ENCODE results near the gene ATP6V1C2.
A peak's percentile ranks its signal among the peaks of the same experiment; 100 is the strongest.

The ATP6V1C2 gene

DNA sequence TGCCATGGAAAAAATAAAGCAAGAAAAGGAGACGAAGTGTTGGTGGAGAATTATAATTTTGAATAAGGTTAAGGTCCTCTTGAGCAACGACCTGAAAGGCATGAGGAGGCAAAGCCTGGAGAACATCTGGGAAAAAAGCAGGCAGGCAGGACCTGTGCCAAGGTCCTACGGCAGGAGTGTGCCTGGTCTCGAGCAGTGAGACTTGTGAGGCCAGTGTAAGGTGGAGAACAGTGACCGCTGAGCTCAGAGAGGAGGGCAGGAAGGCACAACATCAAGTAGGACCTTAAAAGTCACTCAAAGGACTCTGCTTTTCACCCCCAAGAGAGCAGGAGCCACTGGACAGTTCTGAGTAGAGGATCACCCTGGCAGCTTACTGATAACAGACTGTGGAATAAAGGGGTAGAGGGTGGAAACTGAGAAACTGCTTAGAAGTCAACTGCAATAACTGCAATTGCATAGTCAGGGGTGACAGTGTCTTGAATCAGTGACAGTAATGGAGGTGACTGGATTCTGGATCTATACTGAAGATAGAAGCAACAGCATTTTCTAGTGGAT, 35.2 kb upstream of the ATP6V1C2 start:
- H3K4me1 ChIP-seq (ENCODE audit: control insufficient read depth, insufficient read depth, low read length): peaks cover 5% of the 10 kb centered on the region; the same call in 1 of the 2 replicates
- H3K4me3 ChIP-seq (ENCODE audit: low read depth, low read length): no peak overlapping the region
- TF ChIP-seq ZNF707 (tag by site-specific recombination; IDR thresholded peaks at IDR 0.05) (no peak), ZNF202 (tag by site-specific recombination; IDR thresholded peaks at IDR 0.05; ENCODE audit: borderline replicate concordance) (no peak), ZNF514 (tag by site-specific recombination; IDR thresholded peaks at IDR 0.05) (no peak), ZNF658 (tag by site-specific recombination; IDR thresholded peaks at IDR 0.05) (no peak), ZNF660 (tag by site-specific recombination; IDR thresholded peaks at IDR 0.05) (no peak), ZSCAN16 (tag by site-specific recombination; IDR thresholded peaks at IDR 0.05) (no peak), ZNF830 (tag by site-specific recombination; IDR thresholded peaks at IDR 0.05; ENCODE audit: low read depth) (no peak), ZBTB11 (tag by site-specific recombination; conservative IDR thresholded peaks at IDR 0.05; ENCODE audit: low read depth) (no peak), FEZF1 (tag by site-specific recombination; IDR thresholded peaks at IDR 0.05) (no peak), SALL2 (tag by site-specific recombination; IDR thresholded peaks at IDR 0.05; ENCODE audit: borderline replicate concordance) (no peak), ZNF792 (tag by site-specific recombination; IDR thresholded peaks at IDR 0.05) (no peak), ZNF549 (tag by site-specific recombination; IDR thresholded peaks at IDR 0.05) (no peak), ZNF341 (tag by site-specific recombination; IDR thresholded peaks at IDR 0.05; ENCODE audit: low read depth) (no peak), ZNF239 (tag by site-specific recombination; IDR thresholded peaks at IDR 0.05) (no peak)
- ChIA-PET POLR2A (no interaction called here), CTCF (interaction anchor here (0.9 kb wide), 1 partner anchor 438 kb away, joined by 3 read pairs; no protein-coding TSS in a partner anchor)
- H3K9me3 ChIP-seq (ENCODE audit: control insufficient read depth, insufficient read depth, low read depth, low read length): no peaks in the 10 kb centered on the region
- no peak overlapping the region for H3K27ac ChIP-seq (ENCODE audit: extremely low read depth, low read depth, low read length)
- H3K36me3 ChIP-seq (ENCODE audit: control insufficient read depth in 2 of 2, insufficient read depth in 1 of 2, low read length in 2 of 2): peaks cover 19 to 33% of the 10 kb centered on the region in 2 experiments

GRCh38 chr2:10688921-10689807, 32.3 kb upstream of the ATP6V1C2 start:
- CTCF ChIA-PET: interaction anchor here (0.6 to 1.3 kb wide), 5 partner anchors 14 to 798 kb away, joined by 3 to 7 read pairs (median 3); no protein-coding TSS in a partner anchor
- no peak for TF ChIP-seq ZNF677 (tag by site-specific recombination; IDR thresholded peaks at IDR 0.05)
- no peak for TF ChIP-seq ZNF521 (tag by site-specific recombination; IDR thresholded peaks at IDR 0.05)
- TF ChIP-seq, protein P1, sequence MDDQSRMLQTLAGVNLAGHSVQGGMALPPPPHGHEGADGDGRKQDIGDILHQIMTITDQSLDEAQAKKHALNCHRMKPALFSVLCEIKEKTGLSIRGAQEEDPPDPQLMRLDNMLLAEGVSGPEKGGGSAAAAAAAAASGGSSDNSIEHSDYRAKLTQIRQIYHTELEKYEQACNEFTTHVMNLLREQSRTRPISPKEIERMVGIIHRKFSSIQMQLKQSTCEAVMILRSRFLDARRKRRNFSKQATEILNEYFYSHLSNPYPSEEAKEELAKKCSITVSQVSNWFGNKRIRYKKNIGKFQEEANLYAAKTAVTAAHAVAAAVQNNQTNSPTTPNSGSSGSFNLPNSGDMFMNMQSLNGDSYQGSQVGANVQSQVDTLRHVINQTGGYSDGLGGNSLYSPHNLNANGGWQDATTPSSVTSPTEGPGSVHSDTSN (CRISPR knock-in tag; IDR thresholded peaks at IDR 0.05): 0 out of 2 replicates have a peak, but pooled peaks have one; percentile 15
- no peak for TF ChIP-seq ZSCAN4 (tag by site-specific recombination; IDR thresholded peaks at IDR 0.05)
- TF ChIP-seq ZNF335 (tag by site-specific recombination; conservative IDR thresholded peaks at IDR 0.05): peak; percentile 82
- TF ChIP-seq ZIC2 (tag by site-specific recombination; IDR thresholded peaks at IDR 0.05): no peak
- TF ChIP-seq TSHZ1 (tag by site-specific recombination; IDR thresholded peaks at IDR 0.05; ENCODE audit: borderline replicate concordance): no peak
- TF ChIP-seq ZNF239 (tag by site-specific recombination; IDR thresholded peaks at IDR 0.05): no peak
- POLR2A ChIA-PET: interaction anchor here (0.5 to 1.2 kb wide), 2 partner anchors 11 to 505 kb away, joined by 3 to 5 read pairs; no protein-coding TSS in a partner anchor
- H3K27ac ChIP-seq (ENCODE audit: extremely low read depth, low read depth, low read length): peak overlapping the region; percentile 57; the same call in 1 of the 2 replicates
- H3K4me1 ChIP-seq (ENCODE audit: control insufficient read depth, insufficient read depth, low read length): peaks cover 5% of the 10 kb centered on the region; the same call in 1 of the 2 replicates
- peak overlapping the region; percentile 84 for H3K4me3 ChIP-seq (ENCODE audit: low read depth, low read length)
- no peaks in the 10 kb centered on the region for H3K9me3 ChIP-seq (ENCODE audit: control insufficient read depth, insufficient read depth, low read depth, low read length)
- H3K36me3 ChIP-seq (ENCODE audit: control insufficient read depth in 2 of 2, insufficient read depth in 1 of 2, low read length in 2 of 2): peaks cover 4 to 17% of the 10 kb centered on the region in 2 experiments; a peak in 2 of 3 replicates

All from HEK293 (cell line).